Upper lobe of left lung (tissue), 4 donors: ENCODE measurements around the gene CFAP299.

Experiments
- CTCF ChIP-seq, 6 experiments: fragments of 450-650 bp in 4 of 6; fragments of 200-600 bp in 2 of 6; sonication (generic) in 2 of 6; IDR thresholded peaks; one replicate each; pipeline ENCODE4 v1.5.1; 2016 to 2019; ENCODE audit warnings: antibody characterized with exemption in 6 of 6
- EP300 ChIP-seq, 4 donors: sonication (generic); formaldehyde crosslinking; IDR thresholded peaks; one replicate each; pipeline ENCODE4 v1.5.1; 2017; ENCODE audit warnings: antibody characterized with exemption in 4 of 4, control low read depth in 2 of 4
- POLR2A ChIP-seq, 4 donors: fragments of 450-650 bp; IDR thresholded peaks; one replicate each; pipeline ENCODE4 v1.5.1; 2016 to 2017; ENCODE audit warnings: antibody characterized with exemption in 4 of 4, mild to moderate bottlenecking in 2 of 4
- POLR2AphosphoS5 ChIP-seq, 2 donors: sonication (generic); formaldehyde crosslinking; IDR thresholded peaks; one replicate each; pipeline ENCODE4 v1.5.1; 2017; ENCODE audit warnings: antibody characterized with exemption in 2 of 2

GRCh38 chr4:80526697-80527096 lies 191.2 kb downstream of the CFAP299 start:
- TF ChIP-seq POLR2AphosphoS5 (IDR thresholded peaks at IDR 0.05), result no peak
- no peak for TF ChIP-seq POLR2A (IDR thresholded peaks at IDR 0.05)
- TF ChIP-seq CTCF (IDR thresholded peaks at IDR 0.05), result no peak
- TF ChIP-seq EP300 (IDR thresholded peaks at IDR 0.05), result no peak
